DND-41 (cell line): ENCODE measurements around the gene PRRG3.

Experiments
- EZH2 ChIP-seq: IDR thresholded peaks from 3 replicates; pipeline ENCODE4 v1.6.1; 2012; ENCODE audit warnings: borderline replicate concordance, low read depth, mild to moderate bottlenecking, moderate library complexity, low read length, inconsistent platforms; ENCODE audit not compliant: severe bottlenecking
- TF ChIP-seq, protein P1 (sequence below): IDR thresholded peaks from 2 replicates; pipeline ENCODE4 v1.5.1; 2012; ENCODE audit warnings: borderline replicate concordance, low read length, moderate library complexity, mild to moderate bottlenecking; ENCODE audit not compliant: poor library complexity, severe bottlenecking; ENCODE audit errors: extremely low read depth

DNA sequence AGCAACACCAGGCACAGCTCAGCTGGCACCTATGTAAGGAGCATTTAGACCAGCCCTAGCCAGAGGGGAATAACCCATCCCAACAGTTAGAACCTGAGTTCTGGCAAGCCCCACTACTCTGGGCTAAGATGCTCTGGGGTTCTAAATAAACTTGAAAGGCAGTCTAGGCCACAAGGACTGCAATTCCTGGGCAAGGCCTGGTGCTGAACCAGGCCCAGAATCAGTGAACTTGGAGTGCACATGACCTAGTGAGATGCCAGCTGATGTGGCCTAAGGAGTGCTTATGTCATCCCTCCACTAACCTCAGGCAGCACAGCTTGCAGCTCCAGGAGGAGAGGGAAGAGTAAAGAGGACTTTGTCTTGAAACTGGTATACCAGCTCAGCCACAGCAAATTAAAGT is 7.6 kb upstream of the PRRG3 start:
- TF ChIP-seq, protein P1, sequence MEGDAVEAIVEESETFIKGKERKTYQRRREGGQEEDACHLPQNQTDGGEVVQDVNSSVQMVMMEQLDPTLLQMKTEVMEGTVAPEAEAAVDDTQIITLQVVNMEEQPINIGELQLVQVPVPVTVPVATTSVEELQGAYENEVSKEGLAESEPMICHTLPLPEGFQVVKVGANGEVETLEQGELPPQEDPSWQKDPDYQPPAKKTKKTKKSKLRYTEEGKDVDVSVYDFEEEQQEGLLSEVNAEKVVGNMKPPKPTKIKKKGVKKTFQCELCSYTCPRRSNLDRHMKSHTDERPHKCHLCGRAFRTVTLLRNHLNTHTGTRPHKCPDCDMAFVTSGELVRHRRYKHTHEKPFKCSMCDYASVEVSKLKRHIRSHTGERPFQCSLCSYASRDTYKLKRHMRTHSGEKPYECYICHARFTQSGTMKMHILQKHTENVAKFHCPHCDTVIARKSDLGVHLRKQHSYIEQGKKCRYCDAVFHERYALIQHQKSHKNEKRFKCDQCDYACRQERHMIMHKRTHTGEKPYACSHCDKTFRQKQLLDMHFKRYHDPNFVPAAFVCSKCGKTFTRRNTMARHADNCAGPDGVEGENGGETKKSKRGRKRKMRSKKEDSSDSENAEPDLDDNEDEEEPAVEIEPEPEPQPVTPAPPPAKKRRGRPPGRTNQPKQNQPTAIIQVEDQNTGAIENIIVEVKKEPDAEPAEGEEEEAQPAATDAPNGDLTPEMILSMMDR, result no peak
- no peak for TF ChIP-seq EZH2
